Ovary (tissue), 3 donors: ENCODE measurements around the gene GPR155.

Experiments
- CTCF ChIP-seq, 3 donors: fragments of 450-650 bp in 2 of 3; fragments of 200-600 bp in 1 of 3; IDR thresholded peaks; one replicate each; pipeline versions ENCODE4 v1.5.1 to v1.8.0; 2016 to 2022; ENCODE audit warnings: antibody characterized with exemption in 3 of 3, mild to moderate bottlenecking in 1 of 3
- POLR2A ChIP-seq: fragments of 450-650 bp; IDR thresholded peaks from one replicate; pipeline ENCODE4 v1.6.1; 2017; ENCODE audit warnings: antibody characterized with exemption, mild to moderate bottlenecking, moderate library complexity
- donor health status: DM: no; HTN: no; CAD: no.

DNA sequence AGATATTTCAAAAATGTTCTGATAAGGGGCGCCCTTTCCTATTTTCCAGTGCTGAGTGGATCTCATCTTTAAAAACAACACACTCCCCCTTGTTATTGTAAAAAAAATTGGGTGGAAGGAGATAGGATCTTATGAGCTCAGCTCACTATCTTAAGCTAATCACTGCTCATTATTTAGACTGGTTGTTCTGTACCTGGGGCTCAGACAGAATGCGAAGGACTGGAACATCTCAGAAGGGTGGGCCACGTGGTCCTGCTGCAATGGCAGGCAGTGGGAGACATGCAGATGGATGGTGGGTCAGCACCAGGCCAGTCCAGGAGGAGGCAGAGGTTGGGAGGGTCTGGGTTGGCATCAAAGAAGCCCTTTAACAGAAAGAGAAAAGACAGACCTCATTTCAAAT, 48.3 kb upstream of the GPR155 start:
- TF ChIP-seq CTCF (IDR thresholded peaks at IDR 0.05) (no peak), POLR2A (no peak)
